CD4-positive, alpha-beta T cell (primary cell): ENCODE results near the gene KCNIP4. TPM values are rescaled to one million over a fixed set of nuclear protein-coding genes. Genes with fewer than 3 reads are reported as not detected.

ENCODE experiments used
- ATAC-seq: fragments of 200-7000 bp; cut with Tn5 transposase; one replicate; pipeline ENCODE4 v1.10.0; 2022; ENCODE audit warnings: mild to moderate bottlenecking; ENCODE audit not compliant: poor library complexity
- CTCF ChIA-PET: fragments of 350-600 bp; sonication (Branson Sonifier 250); formaldehyde crosslinking; loops from one replicate; lab custom pipeline; 2021; ENCODE audit warnings: antibody characterized with exemption, inconsistent platforms; lab: Charles Lee
- POLR2A ChIA-PET: fragments of 350-600 bp; sonication (Branson Sonifier 250); formaldehyde crosslinking; loops from one replicate; lab custom pipeline; 2021; ENCODE audit warnings: antibody characterized with exemption, inconsistent platforms; lab: Charles Lee
- DNase-seq, 14 experiments: peaks; one replicate each; pipeline ENCODE4 v3.0.0-alpha.2; 2013 to 2020; ENCODE audit warnings: mixed read lengths in 2 of 14
- H3K27ac ChIP-seq, 2 donors: one replicate each; pipeline versions ENCODE4 v1.5.1 to v1.7.0; 2013; ENCODE audit warnings: low read length in 2 of 2, low read depth in 1 of 2, mild to moderate bottlenecking in 1 of 2
- H3K27me3 ChIP-seq, 2 experiments: 1 replicate in 1 of 2; 2 replicates in 1 of 2; pipeline versions ENCODE4 v1.6.1 to v1.7.0; 2013; ENCODE audit warnings: low read length in 2 of 2, control low read depth in 1 of 2, mild to moderate bottlenecking in 1 of 2, moderate library complexity in 1 of 2; ENCODE audit not compliant: insufficient read depth in 2 of 2, control insufficient read depth in 1 of 2
- H3K36me3 ChIP-seq: one replicate; pipeline ENCODE4 v1.6.1; 2013; ENCODE audit warnings: low read length, control low read depth; ENCODE audit not compliant: insufficient read depth
- H3K4me1 ChIP-seq: one replicate; pipeline ENCODE4 v1.6.1; 2013; ENCODE audit warnings: low read length, control low read depth; ENCODE audit not compliant: insufficient read depth
- H3K4me3 ChIP-seq: one replicate; pipeline ENCODE4 v1.5.1; 2013; ENCODE audit warnings: mild to moderate bottlenecking, low read length, moderate library complexity
- H3K9me3 ChIP-seq, 2 experiments: 1 replicate in 1 of 2; 2 replicates in 1 of 2; pipeline versions ENCODE4 v1.6.1 to v1.7.0; 2013; ENCODE audit warnings: low read length in 2 of 2, mild to moderate bottlenecking in 2 of 2, control low read depth in 1 of 2, moderate library complexity in 1 of 2; ENCODE audit not compliant: control insufficient read depth in 1 of 2, insufficient read depth in 1 of 2
- H3K27ac Mint-ChIP-seq: one replicate; pipeline ENCODE4 v1.8.0; 2020; ENCODE audit warnings: mixed read lengths
- H3K27me3 Mint-ChIP-seq: one replicate; pipeline ENCODE4 v1.8.0; 2021; ENCODE audit warnings: mixed read lengths
- H3K36me3 Mint-ChIP-seq: one replicate; pipeline ENCODE4 v1.8.0; 2021; ENCODE audit warnings: low read depth, mixed read lengths
- H3K4me1 Mint-ChIP-seq: one replicate; pipeline ENCODE4 v1.8.0; 2021; ENCODE audit warnings: low read depth, mixed read lengths
- H3K4me3 Mint-ChIP-seq: one replicate; pipeline ENCODE4 v1.8.0; 2020; ENCODE audit warnings: mild to moderate bottlenecking, mixed read lengths
- H3K9me3 Mint-ChIP-seq: one replicate; pipeline ENCODE4 v1.8.0; 2020; ENCODE audit warnings: mixed read lengths
- CTCF ChIP-seq: fragments of 200-600 bp; IDR thresholded peaks from one replicate; pipeline ENCODE4 v1.8.0; 2022; ENCODE audit warnings: antibody characterized with exemption, mild to moderate bottlenecking
- intact Hi-C, 2 experiments: fragments of 100-400 bp; cut with DNase I in 1 of 2; cut with micrococcal nuclease in 1 of 2; formaldehyde crosslinking; loops; one replicate each; pipeline versions ENCODE4 v1.15.1 to v1.9.0; 2023 to 2025; cut with DNase I, micrococcal nuclease
- total RNA-seq, 174 experiments: library from RNA in 2 of 174; stranded (reverse) in 2 of 174; gene quantifications; one replicate each; pipeline ENCODE4 v1.2.3 and lab custom pipeline; 2021 to 2026

KCNIP4 gene
- total RNA-seq, 2 experiments from 2014 or later = not detected

- ChIA-PET CTCF (no interaction called here), POLR2A (no interaction called here)
- Mint-ChIP-seq H3K36me3 (no peaks in the 10 kb centered on the region), H3K27ac (no peak overlapping the region), H3K27me3 (no peaks in the 10 kb centered on the region), H3K9me3 (peaks cover 8% of the 10 kb centered on the region), H3K4me3 (no peak overlapping the region), H3K4me1 (no peaks in the 10 kb centered on the region)
- ATAC-seq (no peak), DNase-seq (no peak)
- no peaks in the 10 kb centered on the region for H3K4me1 ChIP-seq
- no peaks in the 10 kb centered on the region for H3K9me3 ChIP-seq
- intact Hi-C loops = no loop called here
- no peaks in the 10 kb centered on the region for H3K36me3 ChIP-seq
- no peak for TF ChIP-seq CTCF
- H3K27me3 ChIP-seq = no peaks in the 10 kb centered on the region
- H3K4me3 ChIP-seq = no peak overlapping the region
- no peak overlapping the region for H3K27ac ChIP-seq
These were observed 302.8 kb downstream of the KCNIP4 start for GRCh38 chr4:21645776-21646175.

- Histone ChIP-seq H3K9me3 (no peaks in the 10 kb centered on the region), H3K4me1 (no peaks in the 10 kb centered on the region), H3K27me3 (no peaks in the 10 kb centered on the region), H3K36me3 (no peaks in the 10 kb centered on the region), H3K27ac (no peak overlapping the region), H3K4me3 (no peak overlapping the region)
- ChIA-PET CTCF (no interaction called here), POLR2A (no interaction called here)
- TF ChIP-seq CTCF = no peak
- no peak overlapping the region for H3K27ac Mint-ChIP-seq
- DNase-seq (no peak), ATAC-seq (no peak)
- no peaks in the 10 kb centered on the region for H3K36me3 Mint-ChIP-seq
- H3K27me3 Mint-ChIP-seq = no peaks in the 10 kb centered on the region
- intact Hi-C loops = no loop called here
- H3K4me3 Mint-ChIP-seq = no peak overlapping the region
- H3K4me1 Mint-ChIP-seq = no peaks in the 10 kb centered on the region
- H3K9me3 Mint-ChIP-seq = peaks cover 8% of the 10 kb centered on the region
These were observed 306.9 kb downstream of the KCNIP4 start for GRCh38 chr4:21641696-21642095.

- Histone ChIP-seq H3K9me3 (no peaks in the 10 kb centered on the region), H3K4me1 (no peaks in the 10 kb centered on the region), H3K4me3 (no peak overlapping the region), H3K36me3 (no peaks in the 10 kb centered on the region), H3K27ac (no peak overlapping the region), H3K27me3 (no peaks in the 10 kb centered on the region)
- intact Hi-C loops = no loop called here
- no peak overlapping the region for H3K4me3 Mint-ChIP-seq
- H3K9me3 Mint-ChIP-seq = peaks cover 4% of the 10 kb centered on the region
- H3K36me3 Mint-ChIP-seq = no peaks in the 10 kb centered on the region
- CTCF ChIA-PET = no interaction called here
- TF ChIP-seq CTCF = no peak
- POLR2A ChIA-PET = no interaction called here
- ATAC-seq (no peak), DNase-seq (no peak)
- H3K4me1 Mint-ChIP-seq = no peaks in the 10 kb centered on the region
- H3K27me3 Mint-ChIP-seq = no peaks in the 10 kb centered on the region
- H3K27ac Mint-ChIP-seq = no peak overlapping the region
These were observed 310.3 kb downstream of the KCNIP4 start for GRCh38 chr4:21638171-21638725.
